H9 (cell line): Measurements from ENCODE around the gene STX8. TPM values are rescaled to one million over a fixed set of nuclear protein-coding genes. Genes with fewer than 3 reads are reported as not detected.

Experiments
- DNase-seq: peaks from one replicate; pipeline ENCODE4 v3.0.0-alpha.2; 2017
- H2AFZ ChIP-seq: one replicate; pipeline ENCODE4 v1.6.1; 2013; ENCODE audit warnings: mild to moderate bottlenecking, low read length, control low read depth, moderate library complexity
- H2AK5ac ChIP-seq: 2 replicates; pipeline ENCODE4 v1.6.1; 2013; ENCODE audit warnings: low read length, control low read depth, mixed read lengths; ENCODE audit not compliant: insufficient read length
- H2BK120ac ChIP-seq: one replicate; pipeline ENCODE4 v1.6.1; 2013; ENCODE audit warnings: low read depth, mild to moderate bottlenecking, low read length, control low read depth, inconsistent platforms; ENCODE audit not compliant: poor library complexity, severe bottlenecking
- H2BK12ac ChIP-seq: 2 replicates; pipeline ENCODE4 v1.6.1; 2013; ENCODE audit warnings: low read length, control low read depth, mixed read lengths, low read depth; ENCODE audit not compliant: insufficient read length
- H2BK15ac ChIP-seq: 2 replicates; pipeline ENCODE4 v1.6.1; 2013; ENCODE audit warnings: low read depth, low read length, control low read depth
- H2BK20ac ChIP-seq: one replicate; pipeline ENCODE4 v1.6.1; 2013; ENCODE audit warnings: low read depth, mild to moderate bottlenecking, low read length, control low read depth, inconsistent platforms; ENCODE audit not compliant: poor library complexity, severe bottlenecking
- H2BK5ac ChIP-seq: 2 replicates; pipeline ENCODE4 v1.6.1; 2013; ENCODE audit warnings: low read length, control low read depth, mixed read lengths; ENCODE audit not compliant: insufficient read length
- H3K14ac ChIP-seq: 2 replicates; pipeline ENCODE4 v1.6.1; 2013; ENCODE audit warnings: low read length, control low read depth; ENCODE audit not compliant: insufficient read depth
- H3K18ac ChIP-seq: 2 replicates; pipeline ENCODE4 v1.6.1; 2013; ENCODE audit warnings: low read depth, mild to moderate bottlenecking, mixed read lengths, low read length, control low read depth; ENCODE audit not compliant: insufficient read length
- H3K23ac ChIP-seq: 2 replicates; pipeline ENCODE4 v1.6.1; 2013; ENCODE audit warnings: low read length, control low read depth, mixed read lengths, low read depth; ENCODE audit not compliant: insufficient read length
- H3K23me2 ChIP-seq: 2 replicates; pipeline ENCODE4 v1.6.1; 2013; ENCODE audit warnings: low read depth, mild to moderate bottlenecking, mixed read lengths, low read length, control low read depth; ENCODE audit not compliant: insufficient read length, poor library complexity, severe bottlenecking
- H3K27ac ChIP-seq: 2 replicates; pipeline ENCODE4 v1.5.1; 2013; ENCODE audit warnings: low read length, control low read depth, mixed read lengths, low read depth; ENCODE audit not compliant: insufficient read length
- H3K27me3 ChIP-seq: 2 replicates; pipeline ENCODE4 v1.6.1; 2013; ENCODE audit warnings: low read length, control low read depth, inconsistent platforms; ENCODE audit not compliant: insufficient read depth
- H3K4ac ChIP-seq: 2 replicates; pipeline ENCODE4 v1.6.1; 2013; ENCODE audit warnings: low read depth, mild to moderate bottlenecking, control low read depth, inconsistent platforms, low read length, moderate library complexity
- H3K4me1 ChIP-seq: 2 replicates; pipeline ENCODE4 v1.6.1; 2013; ENCODE audit warnings: low read length, control low read depth, inconsistent platforms; ENCODE audit not compliant: insufficient read depth
- H3K4me2 ChIP-seq: 2 replicates; pipeline ENCODE4 v1.6.1; 2013; ENCODE audit warnings: low read length, control low read depth, mixed read lengths; ENCODE audit not compliant: insufficient read length, insufficient read depth
- H3K56ac ChIP-seq: 2 replicates; pipeline ENCODE4 v1.6.1; 2013; ENCODE audit warnings: low read depth, mild to moderate bottlenecking, mixed read lengths, low read length, control low read depth; ENCODE audit not compliant: insufficient read length
- H3K79me1 ChIP-seq: 2 replicates; pipeline ENCODE4 v1.6.1; 2013; ENCODE audit warnings: low read depth, mild to moderate bottlenecking, moderate library complexity, low read length, control low read depth, inconsistent platforms; ENCODE audit not compliant: insufficient read depth, poor library complexity, severe bottlenecking
- H3K79me2 ChIP-seq: 2 replicates; pipeline ENCODE4 v1.6.1; 2013; ENCODE audit warnings: low read length, control low read depth, inconsistent platforms; ENCODE audit not compliant: insufficient read depth
- H3K9ac ChIP-seq: 2 replicates; pipeline ENCODE4 v1.6.1; 2013; ENCODE audit warnings: low read length, control low read depth, mixed read lengths; ENCODE audit not compliant: insufficient read length; ENCODE audit errors: extremely low read depth
- H3K9me3 ChIP-seq: one replicate; pipeline ENCODE4 v1.6.1; 2013; ENCODE audit warnings: low read depth, low read length, inconsistent platforms; ENCODE audit not compliant: control insufficient read depth
- H3T11ph ChIP-seq: one replicate; pipeline ENCODE4 v1.6.1; 2013; ENCODE audit warnings: mild to moderate bottlenecking, low read length, control low read depth, inconsistent platforms
- H4K20me1 ChIP-seq: one replicate; pipeline ENCODE4 v1.6.1; 2013; ENCODE audit not compliant: control insufficient read depth, insufficient read length, insufficient read depth
- H4K5ac ChIP-seq: 2 replicates; pipeline ENCODE4 v1.6.1; 2013; ENCODE audit warnings: low read depth, mild to moderate bottlenecking, mixed read lengths, low read length, control low read depth; ENCODE audit not compliant: insufficient read length
- H4K8ac ChIP-seq: replicated peaks from 2 replicates; pipeline ENCODE4 v1.6.1; 2013; ENCODE audit warnings: low read length, control low read depth, mixed read lengths, low read depth; ENCODE audit not compliant: insufficient read length
- H4K91ac ChIP-seq: 2 replicates; pipeline ENCODE4 v1.6.1; 2013; ENCODE audit warnings: low read depth, mild to moderate bottlenecking, moderate library complexity, mixed read lengths, low read length, control low read depth; ENCODE audit not compliant: insufficient read length
- H3K27ac Mint-ChIP-seq, 3 experiments: 2 replicates in 2 of 3; 3 replicates in 1 of 3; pipeline ENCODE4 v1.8.0; 2020 to 2021; ENCODE audit warnings: mixed read lengths in 3 of 3, mild to moderate bottlenecking in 1 of 3, moderate library complexity in 1 of 3
- H3K27me3 Mint-ChIP-seq: 2 replicates; pipeline ENCODE4 v1.8.0; 2021; ENCODE audit warnings: low read depth, mild to moderate bottlenecking, moderate library complexity, mixed read lengths
- H3K36me3 Mint-ChIP-seq, 3 experiments: 2 replicates in 2 of 3; 3 replicates in 1 of 3; pipeline ENCODE4 v1.8.0; 2020 to 2021; ENCODE audit warnings: low read depth in 3 of 3, mixed read lengths in 3 of 3; ENCODE audit not compliant: insufficient read depth in 1 of 3
- H3K4me1 Mint-ChIP-seq, 2 experiments: 2 replicates each; pipeline ENCODE4 v1.8.0; 2020; ENCODE audit warnings: mixed read lengths in 2 of 2
- H3K4me3 Mint-ChIP-seq, 2 experiments: 2 replicates in 1 of 2; 3 replicates in 1 of 2; pipeline ENCODE4 v1.8.0; 2020 to 2021; ENCODE audit warnings: mild to moderate bottlenecking in 2 of 2, mixed read lengths in 2 of 2, moderate library complexity in 1 of 2
- H3K9me3 Mint-ChIP-seq, 2 experiments: 2 replicates in 1 of 2; 3 replicates in 1 of 2; pipeline ENCODE4 v1.8.0; 2020; ENCODE audit warnings: mild to moderate bottlenecking in 2 of 2, mixed read lengths in 2 of 2, moderate library complexity in 1 of 2
- WGBS: extraction: QIAGEN DNeasy Blood & Tissue Kit; methylation state at CpG from one replicate; pipeline ENCODE4 v1.1.7; 2013; ENCODE audit warnings: missing lambda C conversion rate, low lambda C conversion rate, mixed read lengths; ENCODE audit not compliant: insufficient read length; ENCODE audit errors: extremely low coverage; 5-methylcytosine and 5-hydroxymethylcytosine counted together
- total RNA-seq: library from RNA; stranded (reverse); gene quantifications from 2 replicates; pipeline ENCODE4 v1.2.1, GENCODE V29; 2021
- TF ChIP-seq, protein P1 (sequence below): fragments of 200-600 bp; sonication (generic); conservative IDR thresholded peaks from 3 replicates; pipeline ENCODE4 v1.8.0; 2021; ENCODE audit warnings: antibody characterized with exemption, mild to moderate bottlenecking

STX8 gene
- total RNA-seq, 1 experiment from 2014 or later, result 55.1 TPM

DNA sequence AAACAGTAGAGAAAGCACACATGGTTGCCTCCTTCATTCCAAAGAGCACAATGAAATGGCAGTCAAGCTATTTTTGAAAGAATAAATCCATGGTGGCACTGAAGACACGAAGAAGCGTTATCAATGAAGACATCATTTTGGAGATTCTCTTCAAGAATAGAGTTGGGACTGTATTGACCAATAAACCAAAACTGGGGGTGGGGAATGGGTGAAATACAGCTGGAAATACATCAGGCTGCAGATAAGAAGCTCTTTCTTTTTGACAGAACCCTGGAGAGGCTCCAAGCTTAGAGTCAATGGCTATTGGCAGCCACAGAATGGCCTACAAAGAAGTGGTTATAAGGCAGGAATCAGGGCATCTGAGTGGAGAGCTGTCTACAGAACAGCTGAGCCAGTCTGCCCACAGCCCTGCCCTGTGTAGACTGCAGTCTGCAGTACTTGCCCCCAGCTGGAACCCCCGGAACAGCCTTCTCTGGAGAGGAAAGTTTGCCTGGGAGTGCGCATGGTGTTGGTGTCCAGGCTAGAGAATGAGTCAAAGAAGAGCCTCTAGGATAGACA is 100.4 kb downstream of the STX8 start:
- H3K79me1 ChIP-seq, result no peaks in the 10 kb centered on the region
- no peaks in the 10 kb centered on the region for H4K20me1 ChIP-seq
- TF ChIP-seq, protein P1, sequence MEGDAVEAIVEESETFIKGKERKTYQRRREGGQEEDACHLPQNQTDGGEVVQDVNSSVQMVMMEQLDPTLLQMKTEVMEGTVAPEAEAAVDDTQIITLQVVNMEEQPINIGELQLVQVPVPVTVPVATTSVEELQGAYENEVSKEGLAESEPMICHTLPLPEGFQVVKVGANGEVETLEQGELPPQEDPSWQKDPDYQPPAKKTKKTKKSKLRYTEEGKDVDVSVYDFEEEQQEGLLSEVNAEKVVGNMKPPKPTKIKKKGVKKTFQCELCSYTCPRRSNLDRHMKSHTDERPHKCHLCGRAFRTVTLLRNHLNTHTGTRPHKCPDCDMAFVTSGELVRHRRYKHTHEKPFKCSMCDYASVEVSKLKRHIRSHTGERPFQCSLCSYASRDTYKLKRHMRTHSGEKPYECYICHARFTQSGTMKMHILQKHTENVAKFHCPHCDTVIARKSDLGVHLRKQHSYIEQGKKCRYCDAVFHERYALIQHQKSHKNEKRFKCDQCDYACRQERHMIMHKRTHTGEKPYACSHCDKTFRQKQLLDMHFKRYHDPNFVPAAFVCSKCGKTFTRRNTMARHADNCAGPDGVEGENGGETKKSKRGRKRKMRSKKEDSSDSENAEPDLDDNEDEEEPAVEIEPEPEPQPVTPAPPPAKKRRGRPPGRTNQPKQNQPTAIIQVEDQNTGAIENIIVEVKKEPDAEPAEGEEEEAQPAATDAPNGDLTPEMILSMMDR, result no peak
- no peaks in the 10 kb centered on the region for H3K27me3 ChIP-seq
- WGBS, result no CpG with 5 or more reads among the region's 4 CpGs
- H3K4me1 Mint-ChIP-seq, result peaks cover 5 to 7% of the 10 kb centered on the region in 2 experiments
- H2AFZ ChIP-seq, result no peak overlapping the region
- H2BK5ac ChIP-seq, result no peak overlapping the region
- H3K27me3 Mint-ChIP-seq, result no peaks in the 10 kb centered on the region
- no peak overlapping the region for H2BK15ac ChIP-seq
- H3K4ac ChIP-seq, result no peak overlapping the region
- H3K23me2 ChIP-seq, result no peaks in the 10 kb centered on the region
- peaks cover 0 to 3% (median 0%) of the 10 kb centered on the region in 3 experiments; a peak in 2 of 7 replicates for H3K36me3 Mint-ChIP-seq
- H3K9me3 ChIP-seq, result no peaks in the 10 kb centered on the region
- H3K9me3 Mint-ChIP-seq, result no peaks in the 10 kb centered on the region
- no peak overlapping the region for H3K56ac ChIP-seq
- H3K4me3 Mint-ChIP-seq, result no peak overlapping the region
- H3K27ac ChIP-seq, result no peak overlapping the region
- no peak overlapping the region for H2BK120ac ChIP-seq
- H2BK20ac ChIP-seq, result no peak overlapping the region
- H3K18ac ChIP-seq, result no peak overlapping the region
- H4K91ac ChIP-seq, result no peak overlapping the region
- H3K23ac ChIP-seq, result no peak overlapping the region
- DNase-seq, result no peak
- no peak overlapping the region for H3K14ac ChIP-seq
- peaks cover 1% of the 10 kb centered on the region; the same call in 1 of the 2 replicates for H3K4me1 ChIP-seq
- no peak overlapping the region for H4K5ac ChIP-seq
- H4K8ac ChIP-seq, result no peak overlapping the region
- no peak overlapping the region for H3K9ac ChIP-seq
- no peaks in the 10 kb centered on the region for H3K79me2 ChIP-seq
- H3K4me2 ChIP-seq, result no peak overlapping the region
- H3K27ac Mint-ChIP-seq, result no peak overlapping the region; a peak in 1 of 7 replicates
- H2BK12ac ChIP-seq, result no peak overlapping the region
- H3T11ph ChIP-seq, result no peak overlapping the region
- no peak overlapping the region for H2AK5ac ChIP-seq
